Epithelial cell of proximal tubule (primary cell): Measurements from ENCODE around the gene CLEC2A. TPM values are rescaled to one million over a fixed set of nuclear protein-coding genes. Genes with fewer than 3 reads are reported as not detected.
"Not testable (repeated sequence)": the region's sequence is repeated elsewhere in the genome, so short reads cannot be mapped to it uniquely, and the experiment has no call there.

Experiments
- DNase-seq: peaks from one replicate; pipeline ENCODE4 v3.0.0-alpha.2; 2011; ENCODE audit warnings: low read depth
- H3K4me3 ChIP-seq: 2 replicates; pipeline ENCODE4 v1.5.1; 2011; ENCODE audit warnings: low read depth, mild to moderate bottlenecking, low read length
- CTCF ChIP-seq: conservative IDR thresholded peaks from 2 replicates; pipeline ENCODE4 v1.5.1; 2012; ENCODE audit warnings: low read depth, mild to moderate bottlenecking, low read length
- total RNA-seq: library from RNA; depleted of rRNA; stranded (reverse); fragments of >200 nt; gene quantifications from 2 replicates; pipeline ENCODE4 v1.2.3, GENCODE V29; 2015

CLEC2A gene
- total RNA-seq, 1 donor from 2014 or later: not detected

- no peak overlapping the region for H3K4me3 ChIP-seq
- DNase-seq: no peak
- TF ChIP-seq CTCF: no peak
Measured at GRCh38 chr12:9969673-9970072, 37.5 kb upstream of the CLEC2A start.

DNA sequence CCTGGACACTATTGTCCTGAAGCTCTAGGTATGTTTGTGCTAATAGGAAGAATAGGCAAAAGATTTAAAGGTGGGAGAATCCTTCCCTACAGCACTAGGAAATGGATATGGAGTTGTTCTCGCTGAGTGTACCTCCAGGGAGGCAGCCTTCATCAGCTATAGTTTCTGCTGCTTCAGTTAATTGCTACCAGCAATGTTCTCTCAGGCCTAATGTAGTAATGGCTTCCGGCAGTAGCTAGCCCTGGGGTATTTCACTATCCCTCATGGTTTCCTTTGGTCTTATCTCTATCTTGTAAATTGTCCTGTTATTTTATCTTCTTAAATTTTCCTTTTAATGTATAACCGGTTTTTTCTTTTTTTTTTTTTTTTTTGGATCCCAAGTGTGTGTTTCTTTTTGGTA is 29.7 kb upstream of the CLEC2A start:
- no peak overlapping the region for H3K4me3 ChIP-seq
- DNase-seq: no peak
- no peak for TF ChIP-seq CTCF

GRCh38 chr12:9961106-9961505 is 28.9 kb upstream of the CLEC2A start:
- DNase-seq: no peak
- no peak overlapping the region for H3K4me3 ChIP-seq
- no peak for TF ChIP-seq CTCF

GRCh38 chr12:9960590-9960989 is 28.4 kb upstream of the CLEC2A start:
- no peak for DNase-seq
- no peak overlapping the region for H3K4me3 ChIP-seq
- no peak for TF ChIP-seq CTCF

DNA sequence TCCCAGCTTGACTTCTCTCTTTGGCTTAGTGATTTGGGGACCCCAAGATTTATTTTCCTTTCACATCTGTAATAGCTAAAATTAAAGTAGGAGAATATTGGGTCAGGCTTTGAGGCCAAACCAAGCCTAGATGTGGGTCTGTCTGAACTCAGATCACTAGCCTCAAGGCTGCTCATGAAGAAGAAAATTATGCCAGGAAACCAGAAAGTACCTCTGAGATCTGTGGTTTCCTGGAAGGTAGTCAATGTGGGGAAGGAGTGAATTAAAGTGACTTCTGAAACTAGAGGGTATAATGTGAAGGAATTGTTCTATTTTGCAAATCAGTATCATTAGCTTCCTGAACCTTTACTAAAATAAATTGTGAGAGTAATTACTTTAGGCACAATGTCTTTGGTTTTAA is 25.7 kb upstream of the CLEC2A start:
- DNase-seq: no peak
- no peak overlapping the region for H3K4me3 ChIP-seq
- no peak for TF ChIP-seq CTCF

GRCh38 chr12:9952954-9953729 is 21.0 kb upstream of the CLEC2A start:
- DNase-seq, H3K4me3 ChIP-seq: not testable (repeated sequence)

- DNase-seq: no peak
- TF ChIP-seq CTCF: no peak
- no peak overlapping the region for H3K4me3 ChIP-seq
Measured at GRCh38 chr12:9951026-9951675, 19.0 kb upstream of the CLEC2A start.
